Cardiac fibroblast (primary cell): ENCODE results near the gene SPRED2.

Experiments used
- DNase-seq, 2 donors: peaks; one replicate each; pipeline versions ENCODE4 v3.0.0 to v3.0.0-alpha.2; 2010; ENCODE audit warnings: low read depth in 2 of 2
- H3K4me3 ChIP-seq, 2 donors: replicated peaks in 1 of 2; 1 replicate in 1 of 2; 2 replicates in 1 of 2; pipeline ENCODE4 v1.5.1; 2011; ENCODE audit warnings: low read depth in 2 of 2, low read length in 2 of 2, mild to moderate bottlenecking in 2 of 2, moderate library complexity in 1 of 2
- CTCF ChIP-seq: IDR thresholded peaks from one replicate; pipeline ENCODE4 v1.5.1; 2011; ENCODE audit warnings: low read depth, mild to moderate bottlenecking, low read length, inconsistent platforms

Gene SPRED2

GRCh38 chr2:65363879-65364666 lies 68.3 kb downstream of the SPRED2 start:
- TF ChIP-seq CTCF, result no peak
- no peak for DNase-seq

GRCh38 chr2:65361623-65362022 lies 70.8 kb downstream of the SPRED2 start:
- H3K4me3 ChIP-seq, result no peak overlapping the region
- TF ChIP-seq CTCF, result no peak
- DNase-seq, result peak in 1 of 2 donors; percentile 63

More at GRCh38 chr2:65363879-65364666, 68.3 kb downstream of the SPRED2 start:
- no peak overlapping the region for H3K4me3 ChIP-seq

GRCh38 chr2:65360441-65360840 lies 72.0 kb downstream of the SPRED2 start:
- no peak for TF ChIP-seq CTCF
- DNase-seq, result no peak
- H3K4me3 ChIP-seq, result no peak overlapping the region

GRCh38 chr2:65358678-65359400 lies 73.6 kb downstream of the SPRED2 start:
- peak in 1 of 2 donors; percentile 78 for DNase-seq
- TF ChIP-seq CTCF, result no peak
- H3K4me3 ChIP-seq, result no peak overlapping the region

- no peak overlapping the region for H3K4me3 ChIP-seq
- DNase-seq, result no peak
- no peak for TF ChIP-seq CTCF
These were observed 74.5 kb downstream of the SPRED2 start for GRCh38 chr2:65357959-65358294.

- H3K4me3 ChIP-seq, result no peak overlapping the region
- TF ChIP-seq CTCF, result no peak
- DNase-seq, result no peak
These were observed 75.1 kb downstream of the SPRED2 start for GRCh38 chr2:65357095-65357958.
